NOMO-1 treated with dmso at 0.1 percent for 144 hours (cell line): ENCODE results near the gene FAM83F.

ENCODE experiments used
- DNase-seq: peaks from one replicate; lab custom pipeline; 2025; ENCODE audit not compliant: unreplicated experiment; lab: John Stamatoyannopoulos, UW

FAM83F gene

DNA sequence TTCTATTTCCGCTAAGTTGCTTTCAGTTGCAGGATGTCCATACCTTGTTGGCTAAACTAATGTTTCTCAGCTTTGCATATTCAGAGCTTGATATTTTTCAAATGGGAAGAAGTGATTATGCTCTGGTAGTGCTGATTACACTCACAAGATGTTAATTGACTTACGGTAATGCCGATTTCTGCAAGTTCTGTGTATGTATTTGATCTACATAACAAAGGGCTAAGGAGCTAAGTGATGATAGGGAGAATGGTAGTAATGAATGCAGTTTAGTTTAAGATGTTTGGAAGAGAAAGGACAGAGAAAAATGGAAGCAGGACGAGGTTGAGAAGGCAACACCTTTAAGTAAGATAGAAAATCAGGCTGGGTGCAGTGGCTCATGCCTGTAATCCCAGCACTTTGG lies 61.4 kb downstream of the FAM83F start:
- no peak for DNase-seq

DNA sequence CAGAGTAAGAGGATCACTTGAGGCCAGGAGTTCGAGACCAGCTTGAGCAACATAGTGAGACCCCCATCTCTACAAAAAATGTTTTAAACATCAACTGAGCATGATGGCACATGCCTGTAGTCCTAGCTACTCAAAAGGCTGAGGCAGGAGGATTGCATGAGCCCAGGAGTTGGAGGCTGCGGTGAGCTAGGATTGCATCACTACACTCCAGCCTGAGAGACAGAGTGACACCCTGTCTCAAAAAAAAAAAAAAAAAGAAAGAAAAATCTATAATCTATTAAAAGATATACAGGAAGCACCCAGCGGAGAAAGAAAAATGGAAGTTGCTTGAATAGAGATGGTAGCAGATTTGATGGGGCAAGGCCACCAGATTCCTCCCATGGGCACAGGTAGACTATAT lies 61.8 kb downstream of the FAM83F start:
- DNase-seq = no peak

- DNase-seq = no peak
These were observed 62.9 kb downstream of the FAM83F start for GRCh38 chr22:40057652-40058051.

DNA sequence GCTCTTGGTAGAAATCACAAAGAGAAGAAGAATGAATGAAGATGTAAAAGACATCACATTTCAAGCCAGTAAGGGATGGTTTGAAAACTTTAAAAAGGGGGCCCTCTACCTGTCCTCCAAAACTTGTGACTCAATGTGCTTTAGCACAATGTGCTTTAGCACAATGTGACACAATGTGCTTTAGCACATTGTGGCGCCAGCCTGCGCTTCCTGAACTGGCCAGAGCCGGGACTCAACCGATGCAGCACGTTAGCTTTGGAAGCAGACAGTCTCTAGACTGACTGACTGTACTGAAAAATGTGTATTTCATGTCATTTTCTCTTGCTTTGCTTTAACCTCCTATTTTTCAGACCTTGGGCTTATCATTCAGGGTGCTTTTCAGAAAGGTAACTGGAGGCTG lies 63.5 kb downstream of the FAM83F start:
- no peak for DNase-seq

- no peak for DNase-seq
These were observed 71.2 kb downstream of the FAM83F start for GRCh38 chr22:40065981-40066380.

DNA sequence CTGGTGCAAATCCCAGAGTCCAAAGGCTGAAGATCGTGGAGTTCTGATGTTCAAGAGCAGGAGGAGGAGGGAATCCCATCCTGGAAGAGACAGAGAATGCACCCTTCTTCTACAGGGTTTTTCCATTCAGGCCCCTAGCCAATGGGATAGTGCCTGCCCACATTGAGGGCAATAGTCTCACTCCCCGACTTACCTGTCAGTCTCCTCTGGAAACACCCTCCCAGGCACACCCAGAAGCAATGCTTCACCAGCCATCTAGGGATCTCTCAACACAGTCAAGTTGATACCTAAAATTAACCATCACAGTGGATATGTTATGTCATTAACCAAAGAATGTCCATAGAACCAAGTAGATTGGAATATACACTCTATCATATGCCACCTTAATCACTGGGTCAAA lies 72.9 kb downstream of the FAM83F start:
- DNase-seq = no peak

DNA sequence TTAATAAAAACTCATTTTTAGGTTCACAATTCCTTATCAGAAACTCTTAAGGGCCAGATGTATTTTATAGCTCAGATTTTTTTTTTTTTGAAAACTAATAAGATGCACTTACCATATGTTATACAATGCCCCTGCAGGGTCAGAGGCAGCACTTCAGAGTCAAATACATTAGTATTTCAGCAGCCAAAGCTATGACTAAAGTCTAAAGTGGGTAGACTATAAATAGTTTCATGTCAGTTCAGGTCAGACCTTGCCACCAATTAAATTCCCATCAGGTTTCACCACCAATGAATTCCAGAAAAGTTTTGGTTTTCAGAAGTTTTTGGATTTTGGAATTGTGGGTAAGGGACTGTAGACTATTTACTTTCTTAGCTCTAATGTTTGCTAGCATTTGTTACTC lies 75.9 kb downstream of the FAM83F start:
- no peak for DNase-seq

DNA sequence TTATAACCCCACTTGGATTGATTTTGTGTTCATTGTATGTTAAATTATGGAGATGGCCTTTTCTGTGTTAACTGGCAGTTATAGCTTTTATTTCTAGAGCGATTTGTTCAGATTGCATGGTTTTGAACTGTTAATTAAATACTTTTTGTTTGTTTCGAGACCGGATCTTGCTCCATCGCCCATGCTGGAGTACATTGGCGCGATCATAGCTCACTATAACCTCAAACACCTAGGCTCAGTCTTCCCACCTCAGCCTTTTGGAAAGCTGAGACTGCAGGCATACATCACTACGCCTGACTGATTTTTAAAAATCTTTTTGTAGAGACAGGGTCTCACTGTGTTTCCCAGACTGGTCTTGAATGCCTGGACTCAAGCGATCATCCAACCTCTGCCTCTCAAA lies 77.0 kb downstream of the FAM83F start:
- no peak for DNase-seq

DNA sequence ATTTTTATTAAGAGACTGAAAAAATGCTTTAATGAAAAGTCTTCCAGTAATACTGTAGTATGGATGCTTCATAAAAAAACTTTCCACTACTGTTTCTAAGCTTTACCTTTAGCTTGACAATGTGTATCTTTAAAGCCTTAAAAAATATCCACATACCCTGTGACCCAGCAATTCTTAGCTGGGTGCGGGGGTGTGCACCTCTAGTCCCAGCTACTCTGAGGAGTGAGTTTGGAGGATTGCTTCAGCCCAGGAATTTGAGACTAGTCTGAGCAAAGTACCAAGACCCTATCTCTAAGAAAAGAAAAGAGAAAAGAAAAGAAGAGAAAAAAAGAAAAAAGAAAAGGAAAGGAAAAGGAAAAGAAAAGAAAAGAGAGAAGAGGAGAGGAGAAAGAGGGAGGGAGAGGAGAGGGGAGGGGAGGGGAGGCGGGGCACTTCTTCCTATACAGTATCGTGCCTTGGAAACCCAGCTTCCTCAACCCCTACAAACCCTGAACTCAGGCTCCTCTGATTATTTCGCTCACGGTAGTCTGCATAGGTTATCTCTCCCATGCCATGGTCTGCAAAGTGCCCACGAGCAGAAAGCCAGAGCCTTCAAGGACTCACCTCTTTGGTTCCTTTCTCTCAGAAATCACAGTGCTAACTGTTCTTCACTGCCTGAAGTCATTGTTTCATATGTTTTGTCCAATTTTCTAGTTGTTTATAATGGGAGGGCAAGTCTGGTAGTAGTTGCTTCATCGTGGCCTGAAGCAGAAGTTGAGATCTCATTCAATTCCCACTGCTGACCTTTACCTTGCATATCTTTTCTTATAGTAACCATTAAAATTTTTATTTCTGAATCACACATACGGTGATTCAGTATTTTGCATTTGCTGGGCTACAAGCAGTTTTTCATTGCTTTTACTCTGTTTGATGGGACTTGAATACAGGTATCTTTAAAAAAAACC lies 82.2 kb downstream of the FAM83F start:
- DNase-seq = peak; percentile 45

- DNase-seq = no peak
These were observed 82.9 kb downstream of the FAM83F start for GRCh38 chr22:40077646-40078016.

GRCh38 chr22:40081662-40082061 lies 86.9 kb downstream of the FAM83F start:
- no peak for DNase-seq

- no peak for DNase-seq
These were observed 87.4 kb downstream of the FAM83F start for GRCh38 chr22:40082184-40082583.

DNA sequence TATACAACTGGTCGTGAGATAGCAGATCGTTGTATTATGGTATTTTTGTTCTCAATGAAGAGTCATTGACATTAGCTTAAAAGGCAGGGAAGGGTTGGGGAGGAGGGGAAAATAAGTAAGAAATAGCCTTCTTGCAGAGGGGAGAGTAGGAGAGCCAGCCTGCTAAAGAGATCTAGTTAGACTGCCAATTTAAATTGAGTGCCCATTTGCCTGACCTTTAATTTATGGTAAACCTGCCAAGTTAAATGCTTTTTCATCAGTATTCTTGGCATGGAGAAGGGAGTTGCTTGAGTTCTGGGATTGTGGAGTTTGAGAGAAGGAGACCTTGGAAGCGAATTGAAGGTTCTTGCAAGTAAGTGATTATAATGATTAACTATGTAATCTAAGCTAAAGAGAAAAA lies 89.0 kb downstream of the FAM83F start:
- no peak for DNase-seq

GRCh38 chr22:40084246-40084645 lies 89.5 kb downstream of the FAM83F start:
- no peak for DNase-seq

DNA sequence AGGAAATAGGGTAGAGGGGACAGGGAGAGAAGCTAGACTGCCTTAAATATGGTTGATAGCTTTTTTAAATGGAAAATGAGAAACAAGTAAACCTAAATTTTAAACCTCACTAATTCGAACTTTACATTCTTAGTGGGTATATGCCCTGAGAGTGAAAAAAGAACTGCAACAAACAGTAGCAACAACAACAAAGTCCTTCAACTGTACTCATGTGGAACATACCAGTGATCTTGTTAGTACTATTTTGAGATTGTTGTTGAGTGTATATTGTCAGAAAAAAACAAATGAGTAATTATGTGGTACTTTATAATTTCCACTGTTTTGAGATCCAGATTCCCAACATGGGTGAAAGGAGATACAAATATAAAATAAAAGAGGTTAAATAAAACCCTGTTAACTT lies 94.1 kb downstream of the FAM83F start:
- no peak for DNase-seq
